GM12891 (cell line): ENCODE data around the gene TGIF2.

Experiments used
- DNase-seq: peaks from one replicate; pipeline ENCODE4 v3.0.0; 2011; ENCODE audit warnings: low spot score; ENCODE audit not compliant: insufficient read length
- FAIRE-seq: peaks from 2 replicates; lab custom pipeline; 2011; peaks lifted over from hg19 to GRCh38; lab: Jason Lieb, UNC
- PAX5 ChIP-seq: IDR thresholded peaks from 2 replicates; pipeline ENCODE4 v1.6.1; 2011; ENCODE audit warnings: low read length, moderate library complexity, mild to moderate bottlenecking; ENCODE audit not compliant: insufficient read depth, severe bottlenecking
- POLR2A ChIP-seq: IDR thresholded peaks from 2 replicates; pipeline ENCODE4 v1.6.1; 2011; ENCODE audit warnings: low read depth, low read length, control low read depth
- POLR2AphosphoS5 ChIP-seq: IDR thresholded peaks from 2 replicates; pipeline ENCODE4 v1.6.1; 2011; ENCODE audit warnings: low read depth, low read length, control low read depth
- POU2F2 ChIP-seq: IDR thresholded peaks from 2 replicates; pipeline ENCODE4 v1.6.1; 2011; ENCODE audit warnings: low read depth, mild to moderate bottlenecking, control low read depth, low read length, moderate library complexity
- SPI1 ChIP-seq: IDR thresholded peaks from 2 replicates; pipeline ENCODE4 v1.6.1; 2011; ENCODE audit warnings: low read depth, low read length, control low read depth
- TAF1 ChIP-seq: IDR thresholded peaks from 2 replicates; pipeline ENCODE4 v1.6.1; 2011; ENCODE audit warnings: low read depth, low read length, control low read depth

The TGIF2 gene

DNA sequence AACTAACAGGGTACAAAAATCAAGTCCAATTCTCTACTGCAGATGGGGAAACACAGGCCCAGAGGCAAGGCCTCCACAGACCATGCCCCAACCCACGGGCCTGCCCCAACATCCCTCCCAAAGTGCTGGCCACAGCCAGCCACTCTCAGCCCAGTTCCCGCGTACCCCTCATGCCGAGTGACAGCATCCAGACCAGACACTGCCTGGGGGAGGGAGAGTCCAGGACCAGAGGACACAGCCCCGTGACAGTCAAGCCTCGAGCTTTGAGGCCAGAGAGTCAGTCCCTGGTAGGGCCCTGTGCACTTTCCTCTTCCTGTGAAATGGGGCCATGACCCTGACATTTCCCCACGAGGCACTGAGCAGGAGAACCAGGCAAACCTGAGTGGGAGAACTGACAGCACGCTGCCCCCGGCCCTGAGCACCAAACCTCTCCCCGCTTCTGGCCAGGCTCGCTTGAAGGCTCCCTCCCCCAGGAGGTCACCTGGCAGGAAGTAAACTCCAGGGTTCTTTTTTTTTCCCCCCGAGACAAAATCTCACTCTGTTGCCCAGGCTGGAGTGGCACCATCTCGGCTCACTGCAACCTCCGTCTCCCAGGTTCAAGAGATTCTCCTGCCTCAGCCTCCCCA, 27.2 kb upstream of the TGIF2 start:
- DNase-seq (no peak), FAIRE-seq (no peak)
- TF ChIP-seq TAF1 (no peak), POLR2A (no peak), POLR2AphosphoS5 (no peak), SPI1 (no peak), POU2F2 (no peak)

DNA sequence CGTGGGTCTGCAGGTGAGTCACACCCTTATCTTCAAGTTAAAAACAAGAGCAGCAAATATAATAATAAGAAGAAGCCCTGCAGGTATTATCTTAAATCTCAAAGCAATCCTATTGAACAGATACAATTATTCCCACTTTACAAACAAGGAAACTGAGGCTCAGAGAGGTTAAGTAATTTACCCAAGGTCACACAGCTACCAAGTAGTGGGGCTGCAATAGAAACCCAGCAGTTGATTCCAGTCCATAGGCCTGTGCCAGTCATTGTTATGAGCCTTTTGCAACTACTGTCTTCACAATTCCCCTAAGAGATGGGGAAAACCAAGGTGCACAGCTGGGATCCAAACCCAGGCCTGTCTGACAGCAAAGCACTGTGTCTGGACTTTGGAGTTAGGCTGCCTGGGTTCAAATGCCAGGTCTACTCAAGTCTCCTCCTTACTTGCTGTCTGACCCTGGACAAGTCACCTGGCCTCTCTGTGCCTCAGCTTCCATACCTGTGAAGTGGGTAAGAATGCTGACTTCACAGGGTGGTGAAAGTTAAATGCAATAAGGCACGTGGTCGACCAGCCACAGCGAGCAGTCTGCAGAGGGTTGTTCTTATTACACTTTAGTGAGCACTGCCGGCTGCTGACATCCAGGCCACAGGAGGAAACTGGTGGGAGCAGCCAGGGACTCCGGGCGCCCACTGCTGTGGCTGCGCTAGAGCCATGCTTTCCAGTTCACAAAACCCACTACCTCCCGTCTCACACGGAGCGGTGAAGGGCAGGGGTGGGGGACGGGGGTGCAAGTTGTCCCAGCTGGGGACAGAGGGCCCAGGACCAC, 26.0 kb upstream of the TGIF2 start:
- no peak for FAIRE-seq
- TF ChIP-seq POU2F2, result no peak
- TF ChIP-seq POLR2A, result no peak
- TF ChIP-seq SPI1, result no peak
- TF ChIP-seq POLR2AphosphoS5, result no peak
- TF ChIP-seq TAF1, result no peak
- no peak for TF ChIP-seq PAX5
- DNase-seq, result no peak

DNA sequence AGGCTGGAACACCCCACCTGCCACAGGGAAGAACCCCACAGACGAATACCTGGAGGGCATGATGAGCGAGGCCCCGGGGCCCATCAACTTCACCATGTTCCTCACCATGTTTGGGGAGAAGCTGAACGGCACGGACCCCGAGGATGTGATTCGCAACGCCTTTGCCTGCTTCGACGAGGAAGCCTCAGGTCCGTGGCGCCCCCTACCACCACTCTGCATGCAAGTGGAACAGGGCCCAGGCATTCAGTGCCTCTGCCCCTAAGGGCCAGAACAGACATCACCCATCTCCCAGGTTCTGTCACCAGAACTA, 25.4 kb upstream of the TGIF2 start:
- TF ChIP-seq POU2F2 (no peak), PAX5 (no peak), SPI1 (no peak), POLR2A (no peak), TAF1 (no peak), POLR2AphosphoS5 (no peak)
- no peak for DNase-seq
- no peak for FAIRE-seq

DNA sequence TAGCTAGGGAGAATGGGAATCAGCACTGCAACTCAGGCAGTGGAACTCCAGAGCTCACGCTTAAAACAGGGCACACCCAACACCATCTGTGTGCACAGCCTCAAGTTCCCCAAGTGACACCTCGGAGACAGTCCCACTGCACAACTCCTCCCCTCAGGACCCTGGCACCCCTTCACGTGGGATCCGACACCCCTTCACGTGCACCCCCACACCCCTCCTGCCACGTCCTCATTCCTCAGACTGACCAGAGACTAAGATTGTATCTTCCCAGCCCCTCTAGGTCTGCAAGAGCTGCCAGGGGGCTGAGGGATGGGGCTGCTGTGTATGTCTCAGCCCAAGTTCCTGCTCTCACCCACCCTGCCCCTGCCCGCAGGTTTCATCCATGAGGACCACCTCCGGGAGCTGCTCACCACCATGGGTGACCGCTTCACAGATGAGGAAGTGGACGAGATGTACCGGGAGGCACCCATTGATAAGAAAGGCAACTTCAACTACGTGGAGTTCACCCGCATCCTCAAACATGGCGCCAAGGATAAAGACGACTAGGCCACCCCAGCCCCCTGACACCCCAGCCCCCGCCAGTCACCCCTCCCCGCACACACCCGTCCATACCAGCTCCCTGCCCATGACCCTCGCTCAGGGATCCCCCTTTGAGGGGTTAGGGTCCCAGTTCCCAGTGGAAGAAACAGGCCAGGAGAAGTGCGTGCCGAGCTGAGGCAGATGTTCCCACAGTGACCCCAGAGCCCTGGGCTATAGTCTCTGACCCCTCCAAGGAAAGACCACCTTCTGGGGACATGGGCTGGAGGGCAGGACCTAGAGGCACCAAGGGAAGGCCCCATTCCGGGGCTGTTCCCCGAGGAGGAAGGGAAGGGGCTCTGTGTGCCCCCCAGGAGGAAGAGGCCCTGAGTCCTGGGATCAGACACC, 24.4 kb upstream of the TGIF2 start:
- no peak for DNase-seq
- TF ChIP-seq SPI1 (no peak), POU2F2 (no peak), POLR2A (no peak), PAX5 (no peak)
- no peak for FAIRE-seq

DNA sequence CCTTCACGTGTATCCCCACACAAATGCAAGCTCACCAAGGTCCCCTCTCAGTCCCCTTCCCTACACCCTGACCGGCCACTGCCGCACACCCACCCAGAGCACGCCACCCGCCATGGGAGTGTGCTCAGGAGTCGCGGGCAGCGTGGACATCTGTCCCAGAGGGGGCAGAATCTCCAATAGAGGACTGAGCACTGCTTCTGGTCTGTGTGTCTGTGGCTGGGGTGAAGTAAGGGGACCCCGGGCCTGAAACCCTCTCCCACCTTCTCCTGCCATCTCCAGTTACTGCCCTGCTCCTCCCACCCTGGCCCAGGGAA, 23.8 kb upstream of the TGIF2 start:
- no peak for TF ChIP-seq POLR2AphosphoS5
- TF ChIP-seq POLR2A, result no peak
- TF ChIP-seq POU2F2, result no peak
- TF ChIP-seq SPI1, result no peak
- no peak for TF ChIP-seq TAF1
- TF ChIP-seq PAX5, result no peak
- DNase-seq (no peak), FAIRE-seq (no peak)

DNA sequence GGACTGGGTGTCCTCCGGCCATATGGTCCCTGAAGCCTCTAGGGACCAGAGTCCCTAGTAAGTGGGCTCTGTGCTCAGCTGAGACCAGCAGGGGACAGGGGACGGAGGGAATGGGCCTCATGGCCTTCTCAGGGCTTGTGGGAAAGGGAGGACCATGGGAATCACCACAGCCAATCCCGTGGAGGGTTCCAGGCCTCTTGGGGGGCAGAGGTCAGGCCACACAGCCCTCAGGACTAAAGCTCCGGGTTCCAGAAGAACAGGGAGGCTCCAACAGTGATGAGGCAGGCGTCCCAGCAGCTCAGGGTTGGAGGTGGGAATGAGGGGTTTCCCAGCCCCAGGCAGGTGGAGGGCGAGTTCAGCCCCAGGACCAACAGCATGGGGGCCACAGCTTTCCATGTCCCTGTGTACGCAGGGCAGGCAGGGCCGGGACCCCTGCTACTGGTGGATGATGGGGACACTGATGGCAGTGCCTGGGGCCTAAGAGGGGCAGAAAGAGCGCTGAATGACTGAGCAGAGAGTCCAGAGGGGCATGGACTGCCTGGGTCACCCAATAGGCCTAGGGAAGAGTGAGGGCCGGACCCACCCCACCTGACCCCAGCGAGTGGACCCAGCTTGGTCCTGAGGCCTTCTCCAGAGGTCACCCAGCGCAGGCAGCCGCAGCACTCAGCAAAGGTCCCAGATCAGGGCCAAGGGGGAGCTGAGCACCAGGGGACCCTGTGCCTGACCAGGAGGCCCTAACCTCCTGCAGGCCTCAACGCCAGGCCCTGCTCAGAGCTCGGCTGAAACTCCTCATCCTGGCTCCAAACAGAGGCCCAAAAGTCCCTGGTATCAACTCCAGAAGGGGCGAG, 23.2 kb upstream of the TGIF2 start:
- FAIRE-seq, result no peak
- TF ChIP-seq POLR2A, result no peak
- no peak for TF ChIP-seq PAX5

DNA sequence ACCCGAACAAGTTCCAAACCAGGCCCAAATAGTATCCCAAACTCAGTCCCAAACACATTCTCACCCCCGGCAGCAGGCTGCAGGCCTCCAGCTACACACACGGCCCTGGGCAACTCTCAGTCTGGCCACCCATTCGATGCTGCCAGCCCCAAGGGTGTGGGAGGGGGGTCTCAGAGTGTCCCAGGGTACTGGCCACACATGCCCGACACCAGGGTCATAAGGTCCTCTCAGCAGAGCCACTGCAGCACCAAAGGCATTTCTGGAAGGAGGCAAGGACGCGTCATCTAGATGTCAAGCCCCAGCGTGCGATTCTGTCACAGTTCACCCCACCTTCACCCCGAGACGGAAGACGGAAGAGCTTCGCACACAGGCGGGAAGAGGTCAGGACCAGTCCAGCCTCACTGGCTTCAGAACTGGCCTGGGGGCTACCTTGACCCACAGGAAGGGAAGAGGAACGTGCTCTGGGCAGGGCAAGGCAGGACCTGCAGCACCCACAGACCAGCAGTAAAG, 22.6 kb upstream of the TGIF2 start:
- DNase-seq, result no peak
- no peak for FAIRE-seq
- TF ChIP-seq POU2F2 (no peak), TAF1 (no peak), POLR2A (no peak), POLR2AphosphoS5 (no peak), PAX5 (no peak), SPI1 (no peak)

More for the DNA sequence above, 23.2 kb upstream of the TGIF2 start:
- no peak for DNase-seq

DNA sequence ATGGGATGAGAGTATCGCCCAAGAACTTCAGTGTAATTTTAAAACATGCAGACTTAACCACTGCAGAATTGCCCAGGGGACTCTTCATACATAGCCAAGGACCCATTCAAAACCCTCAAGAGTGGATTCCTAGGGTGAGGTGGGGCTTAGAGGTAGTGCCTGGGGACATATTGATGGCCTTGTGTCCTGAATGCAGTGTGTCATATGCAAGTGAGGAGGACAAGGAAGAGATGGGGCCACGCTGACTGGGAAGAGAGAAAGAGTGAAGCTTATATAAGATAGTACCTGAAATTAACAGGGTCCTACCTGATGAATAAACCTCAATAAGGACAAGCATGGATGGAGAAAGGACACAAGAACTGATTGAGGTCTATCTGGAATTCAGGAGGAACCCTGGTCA, 18.1 kb upstream of the TGIF2 start:
- TF ChIP-seq PAX5 (no peak), POLR2A (no peak), TAF1 (no peak), SPI1 (no peak), POLR2AphosphoS5 (no peak), POU2F2 (no peak)
- FAIRE-seq (no peak), DNase-seq (no peak)

DNA sequence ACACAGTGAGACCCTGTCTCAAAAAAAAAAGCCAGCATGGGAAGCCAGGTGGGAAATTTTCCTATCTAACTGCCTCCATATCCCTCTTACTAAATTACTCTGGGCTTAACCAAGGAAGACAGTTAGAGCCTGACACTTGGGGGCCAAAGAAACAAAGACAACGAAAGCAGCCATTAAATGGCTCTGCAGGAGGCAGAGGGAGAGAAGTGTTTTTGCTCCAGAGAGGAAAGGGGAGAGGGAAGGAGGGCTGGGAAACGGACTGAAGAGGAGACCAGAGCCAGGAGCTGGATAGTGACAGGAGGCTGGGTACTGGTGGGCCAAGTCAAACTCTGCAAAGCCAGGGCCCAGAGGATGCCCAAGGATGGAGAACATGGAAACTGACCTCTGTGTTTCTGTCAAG, 10.7 kb upstream of the TGIF2 start:
- FAIRE-seq, result no peak

More for the DNA sequence above, 10.7 kb upstream of the TGIF2 start:
- no peak for TF ChIP-seq POU2F2
- TF ChIP-seq PAX5, result no peak
- TF ChIP-seq SPI1, result no peak
- TF ChIP-seq TAF1, result no peak
- TF ChIP-seq POLR2A, result no peak
- TF ChIP-seq POLR2AphosphoS5, result no peak
- DNase-seq, result no peak
